Retinal pigment epithelial cell (primary cell): Measurements from ENCODE around the gene WWOX.

Source experiments
- DNase-seq: peaks from one replicate; pipeline ENCODE4 v3.0.0-alpha.2; 2010; ENCODE audit warnings: low read depth
- H3K4me3 ChIP-seq: 2 replicates; pipeline ENCODE4 v1.5.1; 2011; ENCODE audit warnings: mild to moderate bottlenecking, low read length, control low read depth, moderate library complexity
- CTCF ChIP-seq: conservative IDR thresholded peaks from 2 replicates; pipeline ENCODE4 v1.5.1; 2011; ENCODE audit warnings: low read depth, low read length, control low read depth, inconsistent platforms

WWOX gene

GRCh38 chr16:79081297-79082066 is 982.0 kb downstream of the WWOX start:
- no peak for TF ChIP-seq CTCF

GRCh38 chr16:79082970-79083369 is 983.5 kb downstream of the WWOX start:
- no peak overlapping the region for H3K4me3 ChIP-seq
- DNase-seq, result no peak
- no peak for TF ChIP-seq CTCF

More at GRCh38 chr16:79081297-79082066, 982.0 kb downstream of the WWOX start:
- H3K4me3 ChIP-seq, result no peak overlapping the region
- no peak for DNase-seq

GRCh38 chr16:79083508-79084299 is 984.2 kb downstream of the WWOX start:
- no peak for DNase-seq
- H3K4me3 ChIP-seq, result no peak overlapping the region

GRCh38 chr16:79088971-79089370 is 989.5 kb downstream of the WWOX start:
- no peak overlapping the region for H3K4me3 ChIP-seq
- TF ChIP-seq CTCF, result no peak
- DNase-seq, result no peak

More at GRCh38 chr16:79083508-79084299, 984.2 kb downstream of the WWOX start:
- no peak for TF ChIP-seq CTCF

- no peak overlapping the region for H3K4me3 ChIP-seq
- TF ChIP-seq CTCF, result no peak
- no peak for DNase-seq
Observed at GRCh38 chr16:79089735-79090284, 990.4 kb downstream of the WWOX start.

GRCh38 chr16:79090966-79091365 is 991.5 kb downstream of the WWOX start:
- TF ChIP-seq CTCF, result no peak
- H3K4me3 ChIP-seq, result no peak overlapping the region
- no peak for DNase-seq
